SK-N-DZ (cell line): ENCODE data around the gene DAAM1.

Experiments
- DNase-seq: peaks from one replicate; pipeline ENCODE4 v3.0.0-alpha.2; 2015; ENCODE audit warnings: low spot score

DAAM1 gene

GRCh38 chr14:59254911-59255545 lies 66.6 kb downstream of the DAAM1 start:
- no peak for DNase-seq

DNA sequence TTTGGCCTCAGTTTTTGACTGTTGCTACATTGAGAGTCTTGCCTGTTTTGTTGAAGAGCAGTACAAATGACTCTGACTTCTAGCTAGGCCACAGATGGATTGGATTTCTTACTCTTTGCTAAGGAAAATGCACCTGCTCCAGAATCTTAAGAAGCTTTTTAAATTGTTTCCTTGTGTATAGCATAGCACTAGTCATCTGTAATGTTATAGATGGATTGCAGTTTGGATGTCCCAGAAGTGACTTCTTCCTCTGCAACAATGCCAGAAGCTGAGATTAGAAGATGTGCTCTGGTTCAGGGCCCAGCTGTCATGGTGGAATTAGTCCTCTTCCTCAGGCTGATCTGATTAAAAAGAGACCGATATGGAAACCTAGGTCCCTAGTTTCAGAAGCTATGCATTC lies 67.9 kb downstream of the DAAM1 start:
- DNase-seq, result no peak

- no peak for DNase-seq
Observed at GRCh38 chr14:59261334-59261733, 72.9 kb downstream of the DAAM1 start.

GRCh38 chr14:59262717-59263454 lies 74.4 kb downstream of the DAAM1 start:
- no peak for DNase-seq

- no peak for DNase-seq
Observed at GRCh38 chr14:59265808-59266207, 77.3 kb downstream of the DAAM1 start.

GRCh38 chr14:59267046-59267445 lies 78.6 kb downstream of the DAAM1 start:
- no peak for DNase-seq

- no peak for DNase-seq
Observed at GRCh38 chr14:59268011-59268410, 79.5 kb downstream of the DAAM1 start.

- no peak for DNase-seq
Observed at GRCh38 chr14:59268858-59269257, 80.4 kb downstream of the DAAM1 start.

GRCh38 chr14:59269466-59269865 lies 81.0 kb downstream of the DAAM1 start:
- DNase-seq, result no peak

DNA sequence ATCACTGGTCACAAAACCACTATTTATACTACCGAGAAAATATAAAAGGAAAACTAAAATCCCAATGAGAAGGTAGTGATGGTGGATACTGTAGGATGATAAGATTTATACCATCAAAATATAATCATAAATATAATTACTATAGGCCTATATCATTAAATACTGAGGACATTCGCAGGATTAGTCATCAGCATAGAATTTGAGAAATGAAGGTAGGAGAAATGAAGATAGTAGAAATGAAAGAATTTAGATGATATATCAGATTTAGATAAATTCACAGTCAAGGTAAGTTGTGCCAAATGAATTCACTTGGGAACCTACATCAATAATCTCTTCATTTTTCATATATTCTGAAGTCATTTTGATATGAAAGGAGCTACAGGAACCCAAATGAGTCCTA lies 82.8 kb downstream of the DAAM1 start:
- DNase-seq, result no peak

- DNase-seq, result no peak
Observed at GRCh38 chr14:59271734-59272133, 83.3 kb downstream of the DAAM1 start.

DNA sequence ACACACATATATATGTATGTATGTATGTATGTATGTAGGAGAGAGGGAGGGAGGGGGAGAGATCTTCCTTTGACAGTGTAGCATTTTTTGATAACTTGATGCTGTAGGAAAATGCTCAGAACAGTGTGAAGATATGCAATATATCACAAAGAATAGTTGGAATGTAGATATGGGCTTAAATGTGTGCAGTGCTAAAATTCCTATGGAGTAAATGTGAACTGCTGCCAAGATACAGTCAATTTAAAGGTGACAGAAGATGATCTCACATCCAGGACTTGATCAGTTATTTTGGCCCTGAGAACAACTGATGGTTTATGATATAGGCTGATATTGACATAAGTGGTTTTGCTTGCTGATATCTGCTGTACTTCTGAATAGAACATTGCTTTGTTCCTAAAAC lies 84.2 kb downstream of the DAAM1 start:
- no peak for DNase-seq

DNA sequence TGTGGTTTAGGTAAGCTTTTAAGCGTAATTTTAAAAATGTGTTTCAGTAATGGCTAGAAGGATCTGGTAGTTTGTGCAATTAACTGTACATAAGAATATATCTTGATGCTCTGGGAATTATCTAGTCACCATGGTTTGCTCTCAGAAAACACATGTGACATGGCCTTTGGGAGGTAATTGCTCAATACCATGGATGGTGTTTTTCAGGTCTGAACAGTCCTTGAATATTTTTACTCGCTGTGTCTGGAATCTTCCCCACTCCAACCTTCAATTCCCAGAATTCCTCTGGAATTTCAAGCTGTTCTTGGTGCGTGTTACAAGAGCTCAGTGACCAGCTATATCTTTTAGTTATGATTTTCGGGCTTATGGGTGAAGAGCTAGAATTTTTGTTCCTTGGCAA lies 85.3 kb downstream of the DAAM1 start:
- no peak for DNase-seq

- no peak for DNase-seq
Observed at GRCh38 chr14:59274991-59275391, 86.5 kb downstream of the DAAM1 start.

GRCh38 chr14:59275668-59276067 lies 87.2 kb downstream of the DAAM1 start:
- no peak for DNase-seq

- DNase-seq, result no peak
Observed at GRCh38 chr14:59276235-59276634, 87.8 kb downstream of the DAAM1 start.

GRCh38 chr14:59277659-59278058 lies 89.2 kb downstream of the DAAM1 start:
- no peak for DNase-seq

GRCh38 chr14:59278111-59278510 lies 89.6 kb downstream of the DAAM1 start:
- no peak for DNase-seq

GRCh38 chr14:59280961-59281360 lies 92.5 kb downstream of the DAAM1 start:
- DNase-seq, result no peak

DNA sequence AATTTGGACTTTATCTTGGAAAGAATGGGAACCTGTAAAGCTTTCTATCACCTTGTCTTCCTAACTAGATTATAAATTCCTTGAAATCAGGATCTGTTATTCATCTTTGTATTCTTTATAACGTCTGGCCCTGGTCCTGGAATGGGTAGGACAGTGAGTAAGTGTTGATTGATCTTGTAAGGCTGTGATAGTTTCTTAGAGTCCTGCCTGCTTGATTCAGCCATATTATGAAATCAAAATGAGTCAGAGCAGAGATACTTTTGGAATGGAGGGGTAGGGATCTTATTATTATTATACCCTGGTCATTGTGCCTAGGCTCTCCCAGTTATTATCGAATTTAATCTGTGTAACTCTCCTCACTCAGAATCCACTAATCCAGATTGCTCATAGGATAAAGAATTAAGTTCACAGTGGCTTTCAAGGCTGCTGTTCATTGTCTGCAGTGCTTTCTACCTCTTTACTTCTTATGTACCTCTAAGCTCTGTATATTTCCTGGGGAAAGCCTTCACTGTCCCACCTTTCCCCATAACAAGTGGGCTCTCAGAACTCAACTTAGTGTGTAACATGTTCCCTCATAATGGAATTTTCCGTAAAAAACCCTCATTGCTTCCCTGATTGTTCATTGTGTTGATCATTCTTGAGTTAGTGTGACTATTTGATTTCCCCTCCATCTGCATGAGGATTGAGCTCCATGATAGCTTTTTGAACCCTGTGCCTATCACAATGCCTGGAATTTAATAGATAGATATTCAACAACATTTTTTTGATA lies 93.3 kb downstream of the DAAM1 start:
- no peak for DNase-seq

DNA sequence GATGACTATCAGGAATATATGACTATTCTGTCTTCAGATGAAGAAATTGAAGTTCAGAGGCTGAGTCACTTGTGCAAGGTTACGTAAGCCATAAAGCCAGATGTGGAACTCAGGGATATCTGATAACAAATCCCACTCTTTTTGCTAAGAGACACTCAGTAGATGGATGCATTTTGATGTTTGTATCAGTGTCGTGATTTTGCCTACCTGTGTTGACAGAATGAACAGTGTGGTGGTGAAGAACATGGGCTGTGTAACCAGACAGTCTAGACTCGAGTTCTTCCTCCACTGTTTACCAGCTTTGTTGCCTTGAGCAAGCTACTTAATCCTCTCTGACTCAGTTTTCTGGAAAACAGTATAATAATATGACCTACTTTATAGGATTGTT lies 93.9 kb downstream of the DAAM1 start:
- no peak for DNase-seq

DNA sequence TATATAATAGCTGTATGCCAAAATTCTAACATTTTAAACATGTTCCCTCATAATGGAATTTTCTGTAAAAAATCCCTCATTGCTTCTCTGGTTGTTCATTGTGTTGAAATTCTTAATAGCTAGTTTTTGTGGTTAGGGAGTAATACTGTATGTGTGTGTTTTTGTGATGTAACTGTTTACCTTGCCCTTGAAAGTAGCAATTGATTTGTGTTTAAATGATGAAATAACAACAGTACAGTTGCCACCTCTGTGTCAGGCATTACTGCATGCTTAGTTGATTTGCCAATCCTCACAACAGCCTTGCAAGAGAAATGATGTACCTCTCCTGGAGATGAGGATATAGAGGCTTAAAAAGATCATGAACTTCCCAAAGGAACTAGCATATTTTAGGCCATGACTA lies 94.9 kb downstream of the DAAM1 start:
- DNase-seq, result no peak

- DNase-seq, result no peak
Observed at GRCh38 chr14:59284059-59284458, 95.6 kb downstream of the DAAM1 start.
